HT-29 (cell line): ENCODE results near the gene CNN3. TPM values are rescaled to one million over a fixed set of nuclear protein-coding genes. Genes with fewer than 3 reads are reported as not detected.
A peak's percentile ranks its signal among the peaks of the same experiment; 100 is the strongest.

Experiments
- DNase-seq: peaks from one replicate; pipeline ENCODE4 v3.0.0-alpha.2; 2015; ENCODE audit warnings: low spot score
- total RNA-seq: library from RNA; depleted of rRNA; stranded (reverse); fragments of >200 nt; shearing (Covaris generic); gene quantifications from 2 replicates; pipeline ENCODE4 v1.2.3, GENCODE V29; 2014

CNN3 gene
- total RNA-seq, 1 experiment from 2014 or later: 3.2 TPM

DNA sequence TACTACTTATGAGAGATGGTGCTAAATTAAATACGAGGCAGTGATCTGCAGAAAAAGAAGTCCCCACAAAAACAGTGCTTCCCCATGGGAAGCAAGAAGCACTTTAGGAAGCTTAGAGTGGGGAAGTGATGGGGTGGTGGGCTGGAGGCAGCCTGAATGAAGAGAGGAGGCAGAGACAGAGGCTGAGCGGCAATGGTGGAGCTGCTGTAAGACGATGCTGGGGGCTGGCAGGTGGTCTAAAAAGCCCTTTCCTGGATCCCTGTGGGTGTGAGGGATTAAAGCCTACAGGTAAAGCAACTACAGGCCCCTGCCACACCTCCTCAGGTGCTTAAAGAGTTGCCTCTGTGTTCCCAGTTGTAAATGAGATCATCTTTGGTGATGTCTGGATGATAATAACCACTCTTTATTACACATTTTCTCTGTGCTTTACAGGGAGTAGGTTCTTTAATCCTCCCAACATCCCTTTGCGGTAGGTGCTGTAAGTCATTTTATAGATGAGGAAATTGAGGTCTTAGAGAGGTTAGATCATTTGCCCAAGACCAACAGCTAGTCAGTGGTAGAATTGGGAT is 39.2 kb downstream of the CNN3 start:
- DNase-seq: no peak

DNA sequence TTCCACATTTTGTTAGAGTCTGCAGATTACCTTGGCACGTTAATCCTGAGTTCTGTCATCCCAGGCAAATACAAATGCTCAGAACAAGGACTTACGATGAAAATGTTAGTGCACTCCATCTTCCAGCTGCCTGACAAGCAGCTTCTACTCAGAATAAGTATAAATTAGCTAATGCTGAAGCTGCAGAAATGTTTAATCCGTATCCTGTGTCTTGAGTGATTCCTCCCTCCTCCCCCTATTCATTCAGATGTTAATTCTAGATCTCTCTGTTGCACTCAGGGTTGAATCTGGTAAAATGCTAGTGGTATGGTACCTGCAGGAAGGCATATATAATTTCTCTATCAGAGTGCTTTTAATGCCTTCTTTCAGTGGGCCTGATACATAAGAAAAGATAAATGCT is 39.8 kb downstream of the CNN3 start:
- no peak for DNase-seq

DNA sequence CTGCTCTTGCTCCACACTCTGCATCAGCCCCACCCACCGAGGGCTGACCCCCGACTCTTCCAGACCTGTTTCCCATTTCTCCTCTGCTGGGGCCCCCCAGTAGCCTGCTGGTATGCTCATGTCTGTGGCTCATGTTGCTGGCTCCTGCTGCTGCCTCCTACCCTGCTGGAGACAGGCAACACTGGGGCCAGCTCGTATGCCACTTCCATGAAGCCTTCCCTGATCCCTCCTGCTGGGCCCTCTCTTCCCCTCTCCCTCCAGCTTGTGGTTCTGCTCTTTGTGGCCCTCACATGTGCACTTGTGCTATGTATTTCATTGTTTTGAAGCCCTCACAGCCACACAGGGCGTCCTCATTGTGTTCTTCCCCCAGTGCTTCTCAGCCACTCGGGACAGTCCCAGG is 40.5 kb downstream of the CNN3 start:
- no peak for DNase-seq

DNA sequence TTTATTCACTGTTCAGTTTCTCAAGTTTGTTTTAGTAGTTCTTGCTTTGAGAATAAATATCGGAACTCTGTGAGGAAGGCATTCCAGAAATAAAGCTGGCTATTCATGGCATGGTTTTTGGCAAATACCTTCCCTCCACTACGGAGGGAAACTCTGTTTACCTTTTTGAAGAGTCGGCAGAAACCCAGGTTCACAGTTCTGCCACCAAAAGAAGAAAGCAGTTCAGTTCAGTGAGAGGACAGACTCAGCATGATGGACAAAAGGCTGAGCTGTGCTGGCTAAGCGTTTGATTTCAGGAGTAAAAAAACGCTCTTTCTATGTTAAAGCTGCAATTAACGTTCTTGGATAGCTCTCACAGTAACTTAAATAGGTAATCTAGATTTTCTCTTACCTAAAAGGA is 42.4 kb downstream of the CNN3 start:
- DNase-seq: no peak

DNA sequence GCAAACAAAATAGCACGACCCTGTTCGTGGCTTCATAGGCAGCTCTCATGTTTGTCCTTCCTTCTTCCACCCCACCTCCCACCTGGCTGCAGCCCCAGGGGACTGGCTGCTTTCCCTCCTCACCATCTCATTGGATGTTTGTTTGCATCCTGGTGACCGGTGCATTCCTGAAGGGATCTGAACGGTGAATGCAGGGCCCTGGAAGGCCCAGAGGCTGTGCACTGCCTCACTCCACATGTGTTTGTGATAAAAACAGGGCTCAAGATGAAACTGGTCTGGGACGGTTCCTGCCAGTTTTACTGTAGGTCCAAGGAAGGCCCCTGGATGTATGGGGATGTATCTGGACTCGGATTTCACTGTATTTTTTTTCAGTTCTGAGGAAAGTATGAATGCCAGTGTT is 42.8 kb downstream of the CNN3 start:
- DNase-seq: no peak

DNA sequence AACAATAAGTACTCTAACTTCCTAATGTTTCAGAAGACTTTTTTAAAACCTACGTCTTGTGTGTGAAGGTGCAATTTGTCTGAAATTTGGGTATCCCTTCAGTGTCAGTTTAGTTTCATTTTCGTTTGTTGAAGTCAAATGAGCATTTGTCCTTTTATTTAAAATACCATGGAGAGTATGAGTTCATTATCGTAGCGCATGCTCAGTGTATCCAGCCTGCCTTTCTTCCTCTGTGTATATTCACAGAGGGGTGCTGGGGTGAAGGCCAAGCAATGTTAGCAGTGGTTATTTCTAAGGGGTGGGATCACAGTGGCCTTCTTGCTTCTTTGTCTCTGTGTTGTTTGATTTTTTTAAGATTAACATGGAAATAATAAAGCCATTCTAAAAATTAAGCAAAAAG is 43.2 kb downstream of the CNN3 start:
- no peak for DNase-seq

DNA sequence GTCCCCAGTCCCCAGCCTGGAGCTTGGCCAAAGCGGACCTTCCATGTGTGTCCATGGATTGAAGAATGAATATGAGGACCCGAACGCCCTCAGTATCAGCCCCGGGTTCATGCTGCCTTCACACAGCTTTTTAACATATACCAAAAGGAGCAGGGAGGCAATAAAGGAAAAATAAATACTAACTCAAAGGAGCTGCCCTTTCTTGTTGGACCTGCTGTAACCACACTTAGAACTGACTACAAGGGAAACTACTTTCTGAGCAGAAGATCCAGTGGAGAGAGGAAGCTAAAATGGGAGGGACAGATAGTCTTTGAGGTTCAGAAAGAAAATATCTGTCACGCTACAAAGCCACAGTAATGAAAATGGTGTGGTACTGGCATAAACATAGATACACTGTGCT is 48.6 kb downstream of the CNN3 start:
- DNase-seq: no peak

DNA sequence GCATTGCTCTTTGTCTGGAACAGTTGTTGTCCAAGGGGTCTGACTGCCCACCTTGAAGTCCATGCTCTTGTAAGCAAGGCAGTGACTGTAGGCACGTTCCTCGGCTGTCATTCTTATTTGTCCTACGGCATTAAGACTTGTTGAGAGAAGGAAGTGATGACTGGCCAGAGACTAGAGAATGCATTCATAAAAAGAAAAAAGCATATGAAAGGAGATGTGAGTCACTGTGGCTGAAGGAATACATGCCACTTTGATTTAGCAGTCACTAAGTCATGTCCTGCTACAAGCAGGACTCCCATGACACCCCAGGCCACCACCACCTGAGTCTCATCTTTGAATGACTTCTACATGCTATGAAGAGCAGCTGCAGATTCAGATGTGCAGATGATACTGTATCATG is 50.5 kb downstream of the CNN3 start:
- DNase-seq: no peak

DNA sequence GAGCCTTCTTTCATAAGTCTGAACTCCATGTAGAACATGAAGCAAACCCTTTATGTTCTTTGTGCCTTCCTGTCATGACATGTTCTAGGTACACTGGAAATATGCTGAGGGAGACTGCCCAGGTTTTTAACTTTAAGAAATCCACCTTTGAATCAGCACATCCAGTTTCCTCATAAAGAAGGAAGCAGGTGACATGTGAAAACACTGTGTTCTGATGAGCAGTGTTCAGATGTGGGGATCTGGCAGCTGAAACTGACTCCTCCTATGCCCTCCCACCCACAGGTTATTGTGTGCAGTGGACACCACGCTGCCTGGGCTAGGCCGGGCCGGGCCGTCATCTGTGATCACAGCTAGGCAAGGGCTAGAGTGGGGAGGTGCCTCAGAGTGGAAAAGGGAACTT is 51.1 kb downstream of the CNN3 start:
- no peak for DNase-seq

DNA sequence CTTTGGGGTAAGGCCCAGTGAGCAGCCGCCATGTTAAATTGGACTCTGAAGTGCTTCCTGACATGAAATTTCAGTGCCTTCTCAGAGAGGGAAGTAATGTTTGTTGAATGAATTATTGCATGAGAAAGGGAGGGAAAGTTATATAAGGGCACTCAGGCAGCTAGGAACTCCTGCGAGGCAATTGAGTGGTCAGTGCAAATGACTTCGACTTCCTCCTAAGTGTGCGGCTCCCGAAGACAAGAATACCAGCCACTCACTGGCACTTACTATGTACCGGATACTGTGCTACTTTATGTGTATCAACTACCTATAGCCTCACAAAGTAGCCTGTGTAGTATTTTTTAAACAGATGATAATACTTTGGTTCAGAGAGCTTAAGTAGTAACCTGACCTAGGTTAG is 52.5 kb downstream of the CNN3 start:
- DNase-seq: no peak

DNA sequence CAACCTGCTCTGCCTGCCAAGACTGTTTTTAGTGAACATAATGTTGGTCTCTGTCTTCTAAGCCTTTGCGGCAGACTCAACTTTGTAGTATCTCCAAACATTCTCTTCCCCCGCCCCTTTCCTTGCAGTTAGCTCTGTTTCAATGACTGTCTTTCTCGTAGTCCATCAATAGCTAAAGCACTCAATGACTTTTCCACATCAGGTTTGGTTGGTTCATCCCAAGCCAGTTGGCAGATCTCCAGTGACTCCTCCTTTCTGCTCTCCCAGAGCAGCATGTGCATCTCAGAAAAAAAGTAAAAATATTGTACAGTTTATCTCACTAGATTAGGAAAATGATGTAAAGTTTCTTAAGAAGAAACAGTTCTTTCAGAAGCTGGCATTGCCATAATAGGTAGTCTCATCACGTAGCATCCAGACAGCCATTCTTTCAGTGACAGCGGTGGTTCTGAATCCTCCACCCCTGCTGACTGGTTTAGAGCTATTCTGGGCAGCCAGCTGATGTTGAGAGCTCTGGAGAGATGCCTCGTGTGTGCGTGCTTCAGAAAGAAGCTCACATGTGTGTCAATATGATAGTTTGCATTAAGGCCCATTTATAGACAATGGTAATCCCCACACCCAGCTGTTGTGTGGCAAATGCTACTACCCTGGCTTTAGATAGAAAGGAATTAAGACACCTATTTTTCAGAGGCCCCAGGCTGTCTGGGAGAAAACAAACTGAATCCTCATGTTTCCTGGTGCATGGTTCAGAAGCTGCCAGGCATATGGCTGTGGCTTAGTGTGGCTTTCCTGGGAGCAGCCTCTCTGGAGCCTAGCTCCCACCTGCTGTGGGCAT is 53.2 kb downstream of the CNN3 start:
- no peak for DNase-seq

DNA sequence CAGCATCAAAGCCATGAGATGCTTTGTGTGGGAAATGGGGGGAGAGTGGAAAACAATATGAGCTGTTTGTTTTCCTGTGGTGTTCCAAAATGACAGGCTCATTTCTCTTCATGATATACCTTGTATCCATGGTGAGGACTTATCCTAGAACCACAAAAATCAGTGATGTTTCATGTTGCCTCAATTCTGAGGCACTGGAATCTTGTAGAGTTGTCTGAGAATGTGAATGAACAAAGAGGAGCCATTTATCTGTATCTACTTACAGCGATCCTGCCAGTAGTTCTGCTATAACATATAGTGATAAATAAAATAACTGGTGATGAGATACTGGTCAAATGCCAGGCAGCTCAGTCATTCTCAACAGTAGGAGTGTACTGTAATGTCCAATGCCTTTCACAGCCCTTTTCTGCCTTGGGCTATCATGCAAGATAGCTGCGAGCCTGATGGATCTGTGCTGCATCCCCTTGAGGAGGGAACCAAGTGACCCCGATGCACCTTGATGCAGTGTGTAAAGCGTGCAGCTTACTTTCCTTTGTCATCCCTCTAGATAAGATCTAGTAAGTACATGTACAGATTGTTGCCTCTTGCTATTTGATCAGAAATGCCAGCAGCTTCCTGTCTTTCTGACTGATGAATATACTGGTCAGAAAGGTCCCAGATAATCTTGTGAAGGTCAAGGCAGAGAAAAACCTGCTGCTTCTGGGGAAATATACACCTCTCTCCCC is 54.0 kb downstream of the CNN3 start:
- no peak for DNase-seq

DNA sequence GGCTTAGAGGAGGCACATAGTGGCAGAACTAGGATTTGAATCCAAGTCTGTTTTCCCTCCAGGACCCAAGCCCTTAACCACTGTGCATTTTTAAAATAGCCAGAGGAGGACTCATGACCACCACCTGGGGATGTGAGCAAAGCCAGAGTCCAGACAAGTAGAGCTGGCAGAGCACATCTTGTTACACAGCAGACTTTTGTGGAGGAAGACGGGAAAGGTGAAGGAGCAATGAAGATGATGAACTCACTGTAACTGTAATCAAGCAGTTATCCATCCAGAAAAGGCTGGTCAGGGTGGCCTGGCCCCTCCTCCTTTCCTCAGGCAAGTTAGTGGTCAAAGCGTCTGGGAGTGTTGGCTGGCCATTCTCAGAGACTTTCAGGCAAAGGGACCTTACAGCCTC is 55.9 kb downstream of the CNN3 start:
- no peak for DNase-seq

DNA sequence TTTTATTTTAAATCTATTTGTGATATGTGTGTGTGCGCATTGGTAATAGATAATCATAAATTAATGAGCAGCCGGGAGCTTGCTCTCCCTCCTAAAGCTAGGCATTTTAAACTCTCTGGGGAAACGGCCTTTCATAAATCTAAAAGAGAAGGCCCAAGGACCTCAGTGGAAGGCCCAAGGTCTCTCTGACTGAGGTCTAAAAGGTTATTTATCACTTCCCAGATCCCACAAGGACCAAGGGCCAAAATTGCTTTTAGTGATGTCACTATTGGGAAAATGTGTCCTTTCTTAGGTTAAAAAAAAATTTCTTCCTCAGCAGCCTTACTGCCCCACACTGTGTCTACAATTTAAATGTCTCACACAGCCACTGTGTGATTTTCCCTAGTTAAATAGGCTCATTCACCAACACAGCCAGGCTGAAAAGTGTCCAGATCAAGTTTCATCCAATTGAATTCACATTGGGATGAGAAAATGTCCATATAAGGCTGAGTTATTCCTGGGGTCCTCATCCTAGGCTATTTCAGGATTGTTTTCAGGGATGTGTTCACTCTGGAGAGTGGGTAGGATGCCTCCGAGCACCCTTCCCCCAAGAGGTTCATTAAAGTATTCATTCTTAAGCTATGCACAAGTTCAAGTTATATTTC is 60.6 kb downstream of the CNN3 start:
- no peak for DNase-seq

DNA sequence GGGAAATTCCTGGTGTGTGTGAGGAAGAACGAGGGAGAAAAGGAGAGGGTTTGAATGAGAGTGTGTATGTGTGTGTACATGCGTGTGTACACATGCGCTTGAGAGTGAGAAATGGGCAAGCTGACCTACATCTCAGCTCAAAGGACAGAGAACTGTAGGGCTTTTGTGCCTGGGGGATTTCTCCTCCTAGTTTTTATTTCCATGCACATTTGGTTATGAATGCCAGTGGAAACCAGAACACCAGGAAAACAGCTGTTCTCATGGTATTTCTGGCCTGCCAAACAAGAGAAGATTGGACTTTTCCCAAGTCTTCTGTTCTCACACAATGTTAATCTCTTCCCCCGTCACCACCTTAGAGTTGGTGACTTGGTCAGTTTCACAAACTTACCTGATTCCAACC is 61.5 kb downstream of the CNN3 start:
- no peak for DNase-seq

DNA sequence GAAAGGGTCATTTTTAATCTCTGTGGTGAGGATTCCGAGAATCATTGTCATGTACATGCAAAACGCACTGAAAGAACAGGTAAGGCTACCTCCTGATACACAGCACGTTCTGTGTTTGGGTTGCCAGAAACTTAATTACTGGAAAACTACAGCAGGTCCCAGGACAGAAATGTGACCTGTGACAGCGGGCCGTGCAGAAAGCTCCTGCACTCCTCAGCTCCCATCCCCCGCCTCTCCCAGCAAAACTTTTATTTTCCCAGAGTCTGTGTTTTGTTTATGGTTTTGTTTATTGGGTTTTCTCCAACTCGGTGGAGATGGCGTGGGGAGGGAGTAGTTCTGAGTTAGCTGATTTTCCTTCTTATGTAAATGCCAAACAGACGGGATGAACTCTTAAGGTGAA is 62.1 kb downstream of the CNN3 start:
- no peak for DNase-seq

DNA sequence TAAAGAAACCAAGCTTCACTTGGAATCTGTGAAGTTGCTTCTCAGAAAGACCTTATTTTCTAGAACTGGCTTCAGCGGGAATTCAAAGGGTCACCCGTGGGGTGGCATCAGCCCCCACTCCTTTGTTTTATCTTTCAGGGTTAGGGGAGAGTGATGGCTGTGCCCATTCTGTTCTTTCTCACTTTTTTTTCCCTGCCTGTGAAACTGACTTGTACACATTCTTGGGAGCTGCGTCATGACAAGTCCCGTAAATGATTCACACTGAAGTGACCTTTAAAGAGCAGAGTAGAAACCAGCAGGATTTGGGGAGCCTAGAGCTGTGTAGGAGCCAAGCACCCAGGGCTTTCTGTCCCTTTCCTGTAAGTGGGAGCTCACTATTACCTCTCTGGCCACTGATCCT is 63.0 kb downstream of the CNN3 start:
- peak; percentile 60 for DNase-seq

DNA sequence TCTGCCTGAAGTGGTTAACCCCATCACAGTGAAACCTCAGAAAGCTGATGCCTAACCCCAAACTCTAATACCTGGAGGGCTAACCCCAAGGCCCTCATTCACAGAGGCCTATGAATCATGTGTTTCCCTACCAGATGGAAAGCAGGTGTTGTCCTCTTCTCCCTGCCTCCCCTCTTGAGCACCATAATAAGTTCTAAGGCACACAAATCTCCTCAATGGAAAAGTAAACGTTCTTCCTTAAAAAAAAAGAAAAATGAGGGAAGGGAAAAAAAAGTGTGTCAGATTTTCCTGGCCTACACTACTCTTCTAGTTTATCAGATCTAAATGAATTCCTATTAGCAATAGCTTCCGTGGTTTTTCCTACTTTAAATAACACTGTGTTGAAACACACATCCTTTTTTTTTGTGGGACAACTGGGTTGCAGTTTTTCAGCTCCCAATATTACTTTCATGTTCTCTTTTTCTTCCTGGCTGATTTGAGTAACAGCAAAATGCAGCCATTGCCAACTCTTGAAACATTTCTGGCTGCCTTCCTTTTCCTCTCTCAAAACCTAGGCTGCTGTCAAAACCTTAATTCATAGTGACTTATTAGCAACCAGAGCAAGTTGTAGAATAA is 63.5 kb downstream of the CNN3 start:
- DNase-seq: no peak

DNA sequence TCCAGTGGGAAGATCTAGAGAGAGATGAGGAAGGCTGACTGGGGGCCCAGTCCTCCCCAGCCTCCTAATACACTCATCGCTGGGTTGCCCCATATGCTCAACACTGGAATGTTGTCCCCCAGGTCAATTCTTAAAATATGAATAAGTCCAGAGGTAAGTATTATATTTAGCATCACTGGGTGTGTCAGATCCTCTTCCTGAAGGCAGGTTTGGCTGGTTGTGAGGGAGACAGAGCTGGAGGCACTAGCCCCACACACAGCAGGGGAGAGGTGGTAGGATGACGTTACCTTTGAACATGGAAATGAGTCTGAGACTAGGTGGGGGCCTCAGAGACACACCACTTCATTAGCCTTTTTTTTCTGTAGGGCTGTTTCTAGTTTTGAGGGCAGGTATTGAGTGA is 64.2 kb downstream of the CNN3 start:
- DNase-seq: no peak

DNA sequence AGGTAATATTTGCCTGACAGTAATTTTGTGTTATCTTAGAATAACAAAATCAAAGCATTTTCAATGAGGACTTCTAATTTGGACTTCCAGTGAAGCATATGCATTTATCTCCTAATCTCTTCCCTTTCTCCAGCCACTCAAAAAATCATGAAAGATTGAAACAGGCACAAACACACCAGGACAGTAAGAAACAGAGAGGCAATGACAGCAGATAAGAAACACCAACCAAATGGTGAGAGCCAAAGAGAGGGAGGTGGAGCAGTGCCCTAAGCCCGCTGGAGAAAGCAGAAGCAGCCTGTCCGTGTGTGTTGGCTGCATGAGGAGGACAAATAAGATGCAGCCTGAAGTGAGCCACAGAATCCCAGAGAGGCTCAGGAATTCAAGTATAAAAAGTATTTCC is 67.7 kb downstream of the CNN3 start:
- DNase-seq: no peak

DNA sequence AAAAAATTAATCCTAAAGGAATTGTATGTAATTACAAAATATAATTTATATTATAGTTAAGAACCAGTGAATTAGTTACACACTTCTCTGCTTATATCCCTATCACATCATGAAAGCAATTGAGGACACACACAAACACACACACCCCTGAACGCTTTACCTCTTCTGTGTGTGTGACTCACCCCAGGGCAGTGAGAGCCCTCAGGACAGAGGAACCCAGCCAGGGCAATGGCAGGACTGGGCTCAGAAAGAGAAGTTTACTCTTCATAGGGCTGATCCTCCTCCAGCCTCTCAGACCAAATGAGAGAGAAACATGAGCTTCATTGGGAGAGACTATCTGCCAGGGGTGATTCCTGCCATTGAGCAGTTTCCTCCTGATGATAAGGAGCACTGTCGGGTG is 68.6 kb downstream of the CNN3 start:
- no peak for DNase-seq

DNA sequence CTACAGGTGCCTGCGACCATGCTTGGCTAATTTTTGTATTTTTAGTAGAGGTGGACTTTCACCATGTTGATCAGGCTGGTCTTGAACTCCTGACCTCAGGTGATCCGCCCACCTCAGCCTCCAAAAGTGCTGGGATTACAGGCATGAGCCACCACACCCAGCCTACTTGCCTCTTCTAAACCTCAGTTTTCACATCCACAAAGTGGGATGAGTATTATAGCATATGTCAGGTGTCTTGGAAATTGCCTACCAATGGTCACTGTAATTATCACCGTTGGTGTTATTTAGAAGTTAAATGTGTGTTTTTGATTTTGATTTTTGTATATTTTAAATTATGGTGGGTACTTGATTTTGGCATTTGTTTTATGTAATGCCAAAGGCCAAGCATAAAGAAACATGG is 70.0 kb downstream of the CNN3 start:
- no peak for DNase-seq
